Neural progenitor cell (in vitro differentiated cells): ENCODE measurements around the gene CCDC136.

Experiments
- EZH2 ChIP-seq: fragments of 200-600 bp; sonication (generic); IDR thresholded peaks from 2 replicates; pipeline ENCODE4 v1.6.1; 2017; ENCODE audit warnings: antibody characterized with exemption, mild to moderate bottlenecking, moderate library complexity
- EZH2phosphoT487 ChIP-seq: fragments of 200-600 bp; sonication (generic); IDR thresholded peaks from 2 replicates; pipeline ENCODE4 v1.6.1; 2017; ENCODE audit warnings: antibody characterized with exemption
- TF ChIP-seq, protein P1 (sequence below): fragments of 200-600 bp; sonication (generic); IDR thresholded peaks from 2 replicates; pipeline ENCODE4 v1.5.1; 2017; ENCODE audit warnings: antibody characterized with exemption, mild to moderate bottlenecking

DNA sequence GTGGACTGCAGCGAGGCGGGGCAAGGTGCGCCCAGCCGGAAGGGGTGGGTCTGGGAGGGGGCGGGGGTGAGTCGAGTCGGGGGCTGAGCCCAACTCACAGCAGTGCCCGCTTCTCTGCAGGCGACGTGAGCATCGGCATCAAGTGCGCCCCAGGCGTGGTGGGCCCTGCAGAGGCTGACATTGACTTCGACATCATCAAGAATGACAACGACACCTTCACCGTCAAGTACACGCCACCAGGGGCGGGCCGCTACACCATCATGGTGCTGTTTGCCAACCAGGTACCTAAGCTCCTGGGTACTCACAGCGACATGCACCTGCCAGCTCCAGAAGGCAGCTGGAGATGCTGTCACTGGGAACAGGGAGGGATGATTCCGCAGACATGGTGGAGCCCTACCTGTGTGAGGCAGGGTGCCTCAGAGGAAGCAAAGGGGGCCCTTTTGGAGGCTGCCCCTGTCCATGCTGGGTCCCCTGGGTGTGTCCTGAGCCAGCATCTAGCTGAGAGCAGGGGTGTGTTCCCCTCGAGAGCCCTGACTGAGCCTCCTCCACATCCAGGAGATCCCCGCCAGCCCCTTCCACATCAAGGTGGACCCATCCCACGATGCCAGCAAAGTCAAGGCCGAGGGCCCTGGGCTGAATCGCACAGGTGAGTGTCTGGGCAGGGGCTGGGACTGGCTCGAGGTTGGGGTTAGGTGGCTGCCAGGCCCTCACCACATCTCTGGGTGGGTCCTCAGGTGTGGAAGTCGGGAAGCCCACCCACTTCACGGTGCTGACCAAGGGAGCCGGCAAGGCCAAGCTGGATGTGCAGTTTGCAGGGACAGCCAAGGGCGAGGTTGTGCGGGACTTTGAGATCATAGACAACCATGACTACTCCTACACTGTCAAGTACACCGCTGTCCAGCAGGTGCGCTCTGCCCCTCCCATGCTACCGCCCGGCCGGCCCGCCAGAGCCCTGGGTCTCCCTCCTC, 51.2 kb downstream of the CCDC136 start:
- no peak for TF ChIP-seq EZH2
- TF ChIP-seq, protein P1, sequence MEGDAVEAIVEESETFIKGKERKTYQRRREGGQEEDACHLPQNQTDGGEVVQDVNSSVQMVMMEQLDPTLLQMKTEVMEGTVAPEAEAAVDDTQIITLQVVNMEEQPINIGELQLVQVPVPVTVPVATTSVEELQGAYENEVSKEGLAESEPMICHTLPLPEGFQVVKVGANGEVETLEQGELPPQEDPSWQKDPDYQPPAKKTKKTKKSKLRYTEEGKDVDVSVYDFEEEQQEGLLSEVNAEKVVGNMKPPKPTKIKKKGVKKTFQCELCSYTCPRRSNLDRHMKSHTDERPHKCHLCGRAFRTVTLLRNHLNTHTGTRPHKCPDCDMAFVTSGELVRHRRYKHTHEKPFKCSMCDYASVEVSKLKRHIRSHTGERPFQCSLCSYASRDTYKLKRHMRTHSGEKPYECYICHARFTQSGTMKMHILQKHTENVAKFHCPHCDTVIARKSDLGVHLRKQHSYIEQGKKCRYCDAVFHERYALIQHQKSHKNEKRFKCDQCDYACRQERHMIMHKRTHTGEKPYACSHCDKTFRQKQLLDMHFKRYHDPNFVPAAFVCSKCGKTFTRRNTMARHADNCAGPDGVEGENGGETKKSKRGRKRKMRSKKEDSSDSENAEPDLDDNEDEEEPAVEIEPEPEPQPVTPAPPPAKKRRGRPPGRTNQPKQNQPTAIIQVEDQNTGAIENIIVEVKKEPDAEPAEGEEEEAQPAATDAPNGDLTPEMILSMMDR = no peak
- no peak for TF ChIP-seq EZH2phosphoT487
